Lower leg skin (tissue), 3 donors: ENCODE measurements around the gene BARX2.

Source experiments
- POLR2A ChIP-seq, 2 donors: fragments of 450-650 bp; IDR thresholded peaks; one replicate each; pipeline ENCODE4 v1.6.1; 2016 to 2017; ENCODE audit warnings: antibody characterized with exemption in 2 of 2, mild to moderate bottlenecking in 1 of 2, moderate library complexity in 1 of 2
- TF ChIP-seq, protein P1 (sequence below), 3 donors: fragments of 450-650 bp; IDR thresholded peaks; one replicate each; pipeline ENCODE4 v1.5.1; 2016; ENCODE audit warnings: antibody characterized with exemption in 3 of 3, mild to moderate bottlenecking in 3 of 3, moderate library complexity in 2 of 3

GRCh38 chr11:129377739-129378138 lies 2.1 kb downstream of the BARX2 start:
- TF ChIP-seq, protein P1, sequence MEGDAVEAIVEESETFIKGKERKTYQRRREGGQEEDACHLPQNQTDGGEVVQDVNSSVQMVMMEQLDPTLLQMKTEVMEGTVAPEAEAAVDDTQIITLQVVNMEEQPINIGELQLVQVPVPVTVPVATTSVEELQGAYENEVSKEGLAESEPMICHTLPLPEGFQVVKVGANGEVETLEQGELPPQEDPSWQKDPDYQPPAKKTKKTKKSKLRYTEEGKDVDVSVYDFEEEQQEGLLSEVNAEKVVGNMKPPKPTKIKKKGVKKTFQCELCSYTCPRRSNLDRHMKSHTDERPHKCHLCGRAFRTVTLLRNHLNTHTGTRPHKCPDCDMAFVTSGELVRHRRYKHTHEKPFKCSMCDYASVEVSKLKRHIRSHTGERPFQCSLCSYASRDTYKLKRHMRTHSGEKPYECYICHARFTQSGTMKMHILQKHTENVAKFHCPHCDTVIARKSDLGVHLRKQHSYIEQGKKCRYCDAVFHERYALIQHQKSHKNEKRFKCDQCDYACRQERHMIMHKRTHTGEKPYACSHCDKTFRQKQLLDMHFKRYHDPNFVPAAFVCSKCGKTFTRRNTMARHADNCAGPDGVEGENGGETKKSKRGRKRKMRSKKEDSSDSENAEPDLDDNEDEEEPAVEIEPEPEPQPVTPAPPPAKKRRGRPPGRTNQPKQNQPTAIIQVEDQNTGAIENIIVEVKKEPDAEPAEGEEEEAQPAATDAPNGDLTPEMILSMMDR (IDR thresholded peaks at IDR 0.05): no peak
- TF ChIP-seq POLR2A (IDR thresholded peaks at IDR 0.05): no peak
